K562 (cell line): ENCODE results near the gene SLC43A2.
"Not testable (repeated sequence)": the region's sequence is repeated elsewhere in the genome, so short reads cannot be mapped to it uniquely, and the experiment has no call there.

ENCODE experiments used
- CHCHD3 ChIP-seq: fragments of 250-450 bp; sonication (Bioruptor Pico); IDR thresholded peaks from 2 replicates; pipeline ENCODE4 v2.1.2; 2022; ENCODE audit warnings: mild to moderate bottlenecking
- NFE2L1 ChIP-seq: fragments of 450-650 bp; IDR thresholded peaks from 2 replicates; pipeline ENCODE4 v1.6.1; 2016; ENCODE audit warnings: missing genetic modification characterization, low read depth, mild to moderate bottlenecking, missing compliant biosample characterization, moderate library complexity, borderline replicate concordance

DNA sequence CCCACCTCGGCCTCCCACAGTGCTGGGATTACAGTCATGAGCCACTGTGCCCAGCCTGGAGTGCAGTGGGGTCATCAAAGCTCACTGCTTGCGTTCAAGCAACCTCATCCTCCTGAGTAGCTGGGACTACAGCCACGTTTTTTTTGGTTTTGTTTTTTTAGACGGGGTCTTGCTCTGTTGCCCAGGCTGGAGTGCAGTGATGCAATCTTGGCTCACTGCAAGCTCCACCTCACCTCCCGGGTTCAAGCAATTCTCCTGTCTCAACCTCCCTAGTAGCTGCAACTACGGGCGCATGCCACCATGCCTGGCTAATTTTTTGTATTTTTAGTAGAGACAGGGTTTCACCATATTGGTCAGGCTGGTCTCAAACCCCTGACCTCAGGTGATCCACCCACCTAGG is 24.2 kb upstream of the SLC43A2 start:
- not testable (repeated sequence) for TF ChIP-seq CHCHD3 (CRISPR knock-in tag); NFE2L1
